ENCODE results near the gene RNF182.
"Not testable (repeated sequence)": the region's sequence is repeated elsewhere in the genome, so short reads cannot be mapped to it uniquely, and the experiment has no call there.

The RNF182 gene

DNA sequence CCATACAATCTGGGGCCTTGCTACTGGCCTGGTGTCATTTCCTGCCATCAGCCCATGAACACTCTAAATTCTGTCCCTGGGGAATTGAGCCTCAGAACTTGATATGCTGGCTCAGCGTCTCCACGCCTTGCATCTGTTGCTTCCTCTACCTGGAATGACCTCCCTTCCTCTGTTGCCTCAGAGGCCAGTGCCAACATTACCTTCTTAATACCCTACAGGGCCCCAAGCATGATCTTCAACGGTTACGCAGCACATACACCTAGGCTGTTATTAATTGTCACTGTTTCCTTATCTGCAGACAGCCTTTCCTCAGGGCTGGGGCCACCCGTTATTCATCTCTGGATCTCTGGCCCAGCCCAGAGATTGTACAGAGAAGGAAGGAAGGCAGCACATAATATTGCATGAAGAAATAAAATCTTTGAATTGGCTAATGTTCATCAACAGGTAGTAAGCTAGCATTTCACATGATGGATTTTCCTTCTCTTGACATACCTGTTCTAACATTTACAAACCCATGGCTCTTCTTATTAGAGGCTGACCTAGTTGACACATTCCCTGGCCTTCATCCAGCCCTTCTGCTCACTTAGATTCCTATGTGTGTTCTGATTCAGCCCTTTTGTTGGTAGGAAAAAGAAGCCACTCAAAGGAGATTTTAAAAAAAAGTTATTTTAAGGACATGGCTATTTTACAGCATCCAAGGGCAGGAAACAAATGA is 8.4 kb upstream of the RNF182 start:
- no peak for DNase-seq (ENCODE audit: low read depth in 1 of 2, low spot score in 1 of 2)

DNA sequence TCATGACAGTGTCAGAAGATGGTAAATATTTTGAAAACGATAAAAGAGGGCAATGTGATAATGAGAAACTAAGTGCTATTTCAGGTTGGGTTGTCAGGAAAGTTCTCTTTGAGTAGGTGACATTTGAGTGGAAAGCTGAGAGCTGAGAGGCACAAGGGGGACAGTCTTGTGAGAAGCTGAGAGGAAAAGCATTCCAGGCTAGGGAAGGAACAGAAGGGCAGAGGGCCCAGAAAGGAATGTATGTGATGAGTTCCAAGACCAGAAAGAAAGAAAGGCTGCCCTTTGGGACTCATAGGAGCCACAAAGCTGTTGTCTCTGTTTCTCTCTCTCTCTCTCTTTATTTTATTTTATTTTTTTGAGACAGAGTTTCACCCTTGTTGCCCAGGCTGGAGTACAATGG is 7.6 kb upstream of the RNF182 start:
- no peak for DNase-seq (ENCODE audit: low read depth in 1 of 2, low spot score in 1 of 2)

DNA sequence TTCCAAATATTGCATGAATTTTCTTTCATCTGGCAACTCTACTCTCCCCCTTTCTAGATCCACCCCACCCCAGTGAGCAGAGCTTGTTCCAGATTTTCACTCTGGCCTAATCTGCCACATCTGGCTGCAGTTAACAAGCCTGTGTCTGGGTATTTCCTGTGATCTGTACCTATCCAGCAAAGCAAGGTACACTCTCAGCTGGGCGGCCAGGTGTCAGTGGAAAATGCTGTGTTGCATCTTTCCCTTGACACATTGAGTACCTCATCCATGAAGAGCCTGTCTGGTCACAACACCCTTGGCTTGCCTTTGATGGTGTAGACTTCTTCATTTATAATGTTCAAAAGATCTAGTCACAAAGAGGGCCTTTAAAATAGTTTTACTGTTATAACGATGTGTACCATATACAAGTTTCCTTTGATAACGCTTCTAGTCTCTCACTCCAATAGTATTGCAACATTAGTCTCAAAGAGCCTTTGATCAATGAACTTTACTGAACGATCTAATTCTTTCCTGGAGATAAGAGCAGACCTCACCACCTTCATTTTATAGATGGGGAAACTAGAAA is 6.0 kb upstream of the RNF182 start:
- DNase-seq (ENCODE audit: low read depth in 1 of 2, low spot score in 1 of 2) = no peak

DNA sequence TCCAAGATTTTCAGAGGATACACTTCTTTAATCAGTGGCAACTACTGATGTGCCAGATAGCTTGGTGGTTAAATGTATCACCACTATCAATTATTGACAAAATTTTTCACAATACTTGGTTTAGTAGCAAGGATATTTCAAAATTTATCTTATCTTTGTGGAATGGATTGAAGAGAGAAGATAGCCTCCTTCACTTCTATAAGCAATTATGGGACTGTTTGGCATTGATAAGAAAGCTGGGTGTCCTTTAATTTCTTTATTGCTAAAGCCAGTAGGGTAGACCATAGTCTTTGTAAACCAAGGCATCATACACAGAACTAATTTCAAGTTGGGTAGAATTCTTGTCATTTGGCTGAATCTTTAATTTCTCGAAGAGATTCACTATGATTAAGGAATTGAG is 4.9 kb upstream of the RNF182 start:
- no peak for DNase-seq (ENCODE audit: low read depth in 1 of 2, low spot score in 1 of 2)

DNA sequence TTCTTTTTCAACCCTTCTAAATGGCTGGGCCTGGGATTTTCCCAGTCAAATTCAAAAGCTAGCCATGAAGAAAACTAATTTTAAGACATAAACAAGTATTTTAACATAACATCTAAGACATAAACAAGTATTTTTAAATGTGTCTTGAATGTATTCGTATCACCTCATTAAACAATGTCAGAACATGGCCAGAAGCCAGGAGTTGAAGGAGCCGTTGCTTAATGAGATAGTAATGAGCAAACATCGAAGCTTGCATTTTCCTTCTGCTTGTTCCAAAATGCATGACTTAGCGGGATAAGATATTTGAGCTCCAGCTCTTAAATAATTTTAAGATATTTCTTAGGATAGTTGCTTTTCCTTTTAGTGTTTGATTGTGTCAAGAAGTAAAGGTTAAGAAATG is 4.2 kb upstream of the RNF182 start:
- DNase-seq (ENCODE audit: low read depth in 1 of 2, low spot score in 1 of 2) = no peak

DNA sequence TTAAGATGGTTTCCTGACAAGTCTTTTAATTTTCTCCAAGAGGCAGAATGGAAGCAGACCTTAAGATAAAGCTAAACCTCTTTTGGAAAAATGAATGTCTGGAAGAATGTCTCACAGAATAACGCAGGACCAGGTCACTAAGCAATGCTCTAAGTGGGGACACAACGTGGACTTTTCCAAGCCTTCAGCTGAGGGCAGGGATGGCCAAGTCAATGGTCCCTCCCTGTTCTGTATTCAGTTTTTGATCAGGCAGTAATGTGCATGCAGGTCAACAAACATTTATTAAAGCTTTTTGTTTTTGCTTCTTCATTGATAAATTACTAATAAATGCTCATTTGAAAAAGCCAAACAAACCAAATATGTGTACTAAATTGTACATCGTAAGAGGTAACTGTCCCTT is 2.0 kb upstream of the RNF182 start:
- no peak for DNase-seq (ENCODE audit: low read depth in 1 of 2, low spot score in 1 of 2)

DNA sequence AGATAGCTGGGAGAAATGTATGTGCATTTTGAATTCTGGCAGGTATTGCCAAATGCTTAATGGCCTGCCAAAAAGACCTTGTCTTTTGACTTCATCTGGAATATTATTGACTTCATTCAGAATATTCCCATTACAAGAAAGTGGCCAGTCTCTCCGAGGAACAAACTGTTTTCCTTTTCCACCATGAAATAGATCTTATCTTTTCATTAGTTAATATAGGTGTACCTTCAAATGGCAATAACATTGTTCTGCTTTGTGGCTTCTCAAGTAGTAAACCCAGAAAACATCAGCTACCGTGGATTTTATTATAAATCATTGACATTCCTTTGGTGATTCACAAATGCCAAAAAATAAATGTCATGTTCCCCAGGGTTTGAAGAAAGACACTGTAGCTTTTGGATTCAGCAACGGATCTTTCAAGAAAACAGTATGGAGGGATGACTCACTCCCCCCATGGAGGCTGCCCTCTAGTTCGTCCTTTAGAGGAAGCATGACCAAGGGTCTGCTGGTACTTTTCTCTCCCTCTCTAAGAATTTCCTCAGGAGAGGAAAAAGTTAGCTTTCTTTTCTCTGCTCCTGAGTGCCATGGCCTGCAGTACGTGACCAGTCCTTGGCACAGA is 1.1 kb upstream of the RNF182 start:
- DNase-seq (ENCODE audit: low read depth in 1 of 2, low spot score in 1 of 2) = no peak

DNA sequence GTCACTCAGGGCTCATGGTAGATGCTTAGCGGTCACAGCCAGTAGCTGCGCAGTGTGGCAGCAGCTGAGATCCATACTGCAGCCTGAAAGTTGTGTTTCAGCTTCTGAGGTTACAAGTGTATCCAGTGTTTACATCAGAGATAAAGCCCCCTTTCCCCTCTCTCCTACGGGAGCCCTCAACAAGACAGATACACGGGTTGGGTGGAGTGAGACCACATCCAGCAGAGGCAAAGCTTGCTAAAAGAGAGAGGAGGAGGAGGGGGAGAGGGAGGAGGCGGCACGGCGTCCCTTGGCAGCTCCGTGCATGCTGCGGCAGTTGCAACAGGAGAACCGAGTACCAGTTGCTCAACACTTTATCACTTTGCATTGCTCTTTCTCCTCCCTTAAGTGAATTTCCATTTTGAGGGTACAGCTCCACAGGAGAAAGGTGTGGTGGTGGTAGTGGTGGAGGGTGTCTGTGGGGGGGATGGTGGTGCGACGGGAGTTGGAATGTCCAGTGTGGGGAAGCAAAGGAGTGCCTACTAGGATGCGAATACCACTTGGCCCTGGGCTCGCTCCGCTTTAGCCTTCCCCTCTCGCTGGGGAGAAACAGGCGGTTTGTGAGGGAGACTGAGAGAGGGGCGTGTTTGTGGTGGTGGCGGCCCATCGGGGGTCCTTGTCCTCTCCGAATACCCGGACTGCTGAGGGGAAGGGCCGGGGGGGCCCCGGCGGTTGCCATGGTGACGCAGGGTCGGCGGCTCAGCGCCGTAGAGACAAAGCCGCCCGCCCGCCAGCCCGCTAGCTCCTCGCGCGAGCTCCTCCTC is 405 bp upstream of the RNF182 start:
- no peak for DNase-seq (ENCODE audit: low read depth in 1 of 2, low spot score in 1 of 2)

DNA sequence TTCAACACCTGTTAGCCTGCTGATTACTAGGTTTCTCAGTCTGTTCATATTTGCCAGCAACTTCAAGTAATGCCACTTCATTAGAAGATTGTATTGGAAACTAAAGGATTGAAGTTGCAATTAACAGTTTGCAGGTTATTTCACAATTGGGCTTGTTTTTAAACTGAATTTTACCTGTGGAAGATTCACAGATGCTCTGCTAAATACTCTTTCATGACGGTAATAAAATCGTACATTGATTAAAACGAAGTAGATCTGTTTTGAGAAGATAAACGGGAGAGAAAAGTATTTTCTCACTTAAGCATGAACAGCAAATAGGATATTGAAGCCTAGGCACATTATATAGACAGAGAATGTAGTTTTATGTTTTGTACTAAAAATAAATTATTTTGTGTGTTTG is 1.6 kb downstream of the RNF182 start:
- DNase-seq (ENCODE audit: low read depth in 1 of 2, low spot score in 1 of 2) = no peak

DNA sequence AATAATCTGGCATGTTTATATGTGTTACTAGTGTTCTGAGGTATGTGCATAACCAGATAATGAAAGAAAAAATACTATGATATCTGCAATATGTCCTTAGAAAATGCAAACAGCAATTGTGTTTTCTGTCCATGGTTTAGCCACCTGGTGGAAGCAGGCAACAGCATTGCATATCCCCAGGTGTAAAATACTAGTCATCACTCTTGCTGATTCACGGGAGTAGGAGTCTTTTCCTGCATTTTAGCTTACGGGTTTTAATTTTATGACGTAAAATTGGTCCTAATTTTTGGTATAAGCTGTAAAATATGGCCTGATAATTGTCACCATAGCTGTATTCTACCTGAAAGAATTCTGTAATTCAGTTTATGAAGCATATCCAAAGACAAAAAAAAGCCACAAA is 2.5 kb downstream of the RNF182 start:
- no peak for DNase-seq (ENCODE audit: low read depth in 1 of 2, low spot score in 1 of 2)

DNA sequence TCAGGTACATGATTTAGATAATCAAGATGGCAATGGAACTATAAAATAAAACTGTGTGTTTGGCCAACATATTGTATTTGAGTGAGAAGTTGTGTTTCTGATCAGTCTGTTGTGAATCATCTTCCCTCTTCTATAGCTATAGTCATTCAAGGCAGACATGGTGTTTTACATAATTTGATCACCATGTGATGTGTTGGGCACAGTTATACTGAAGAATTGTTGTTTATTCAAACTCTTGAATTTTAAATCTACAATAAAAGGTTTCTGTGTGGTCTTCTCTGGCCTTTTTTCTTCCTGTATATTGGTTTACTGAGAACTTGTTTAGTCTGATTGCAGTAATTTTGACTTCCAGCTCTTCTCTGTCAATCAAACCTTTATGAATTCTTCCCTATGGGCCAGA is 4.4 kb downstream of the RNF182 start:
- no peak for DNase-seq (ENCODE audit: low read depth in 1 of 2, low spot score in 1 of 2)

DNA sequence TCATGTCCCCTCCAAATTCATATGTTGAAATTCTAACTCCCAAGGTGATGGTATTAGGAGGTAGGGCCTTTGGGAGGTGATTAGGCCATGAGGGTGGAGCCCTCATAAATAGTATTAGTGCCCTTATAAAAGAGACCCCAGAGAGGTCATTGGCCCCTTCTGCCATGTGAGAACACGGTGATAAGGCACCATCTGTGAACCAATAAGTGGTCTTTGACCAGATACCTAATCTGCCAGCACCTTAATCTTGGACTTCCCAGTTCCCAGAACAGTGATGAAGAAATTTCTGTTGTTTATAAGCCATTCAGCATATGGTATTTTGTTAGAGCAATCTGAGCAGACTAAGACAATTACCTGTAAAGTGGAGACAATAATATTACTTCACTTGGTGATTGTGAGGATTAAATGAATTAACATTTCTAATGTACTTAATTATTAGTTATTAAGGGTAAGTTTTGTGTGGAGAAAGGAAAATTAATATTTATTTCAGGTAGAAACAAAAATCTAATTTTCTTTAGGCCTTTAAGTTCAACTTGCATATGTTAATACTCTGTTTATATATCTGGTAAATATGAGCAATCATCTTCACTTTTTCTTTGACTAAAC is 7.1 kb downstream of the RNF182 start:
- DNase-seq (ENCODE audit: low read depth in 1 of 2, low spot score in 1 of 2) = no peak

DNA sequence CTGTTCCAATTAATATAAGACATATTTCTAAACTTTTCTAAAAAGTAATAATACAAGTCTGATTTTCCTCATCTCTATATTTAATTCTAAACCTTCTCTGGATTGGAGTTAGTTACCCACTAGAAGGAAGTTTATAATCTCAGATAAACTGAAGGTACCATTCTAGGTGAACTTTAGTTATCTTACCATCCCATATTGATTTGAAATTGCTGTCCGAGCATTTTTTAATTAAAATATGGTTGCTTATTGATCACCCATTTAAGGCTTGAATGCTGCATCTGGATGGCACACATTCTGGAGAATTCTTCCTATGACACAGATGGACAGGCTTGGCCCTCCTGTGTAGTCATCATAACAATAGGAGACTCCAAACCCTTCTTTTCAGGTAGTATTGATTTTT is 8.0 kb downstream of the RNF182 start:
- DNase-seq (ENCODE audit: low read depth in 1 of 2, low spot score in 1 of 2) = no peak

DNA sequence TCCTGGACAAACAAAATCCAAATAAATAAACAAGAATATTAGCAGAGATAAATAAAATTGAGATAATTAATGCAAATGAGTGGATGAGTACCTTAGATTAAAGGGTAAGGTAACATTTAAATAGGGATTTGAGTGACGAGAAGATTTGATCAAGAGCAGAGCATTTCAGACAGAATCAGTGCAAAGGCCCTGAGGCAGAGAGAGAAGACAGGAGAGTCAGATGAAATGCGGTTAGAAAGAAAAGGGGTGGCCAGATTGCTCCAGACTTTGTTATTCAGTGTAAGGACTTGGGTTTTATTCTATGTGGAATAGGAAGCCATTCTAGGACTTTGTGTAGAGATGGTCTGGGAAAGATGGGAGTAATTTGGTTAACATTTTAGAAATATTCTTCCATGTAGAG is 10.0 kb downstream of the RNF182 start:
- no peak for DNase-seq (ENCODE audit: low read depth in 1 of 2, low spot score in 1 of 2)

DNA sequence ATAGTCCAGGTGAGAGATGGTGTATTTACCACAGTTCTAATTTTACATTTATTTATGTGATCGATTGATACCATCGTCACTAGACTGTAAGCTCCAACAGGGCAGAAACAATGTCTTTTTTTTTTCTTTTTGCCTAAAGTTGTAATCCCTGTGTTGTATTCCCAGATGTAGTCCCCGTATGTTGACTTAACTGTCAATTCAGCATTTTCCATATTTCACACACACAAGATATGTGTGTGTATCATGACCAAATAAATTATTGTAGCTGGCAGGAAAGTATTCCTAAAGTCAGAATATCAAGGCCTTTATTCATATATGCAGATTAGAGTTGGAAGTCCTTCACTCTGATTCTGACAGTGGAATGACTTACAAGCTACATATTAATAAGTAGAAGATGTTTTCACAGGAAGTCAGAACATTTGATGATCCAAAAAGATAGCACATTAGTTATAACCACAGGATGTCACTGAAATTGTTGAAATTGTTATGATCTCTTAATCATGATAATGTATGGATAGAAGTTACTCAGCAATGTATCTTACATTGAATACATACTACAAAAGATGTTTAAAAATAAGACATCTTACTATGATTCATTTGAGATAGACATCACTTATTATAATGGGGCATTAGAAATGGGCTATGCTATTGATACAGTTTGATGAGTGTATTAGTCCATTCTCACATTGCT is 10.6 kb downstream of the RNF182 start:
- no peak for DNase-seq (ENCODE audit: low read depth in 1 of 2, low spot score in 1 of 2)

DNA sequence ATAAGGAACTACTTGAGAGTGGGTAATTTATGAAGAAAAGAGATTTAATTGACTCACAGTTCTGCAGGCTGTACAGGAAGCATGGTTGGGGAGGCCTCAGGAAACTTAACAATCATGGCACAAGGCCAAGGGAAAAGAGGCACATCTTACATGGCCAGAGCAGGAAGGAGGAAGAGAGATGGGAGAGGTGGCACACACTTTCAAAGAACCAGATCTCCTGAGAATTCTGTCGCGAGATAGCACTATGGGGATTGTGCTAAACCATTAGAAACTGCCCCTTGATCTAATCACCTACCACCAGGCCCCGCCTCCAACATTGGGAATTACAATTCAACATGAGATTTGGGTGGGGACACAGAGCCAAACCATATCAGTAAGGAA is 11.1 kb downstream of the RNF182 start:
- DNase-seq (ENCODE audit: low read depth in 1 of 2, low spot score in 1 of 2) = not testable (repeated sequence)

DNA sequence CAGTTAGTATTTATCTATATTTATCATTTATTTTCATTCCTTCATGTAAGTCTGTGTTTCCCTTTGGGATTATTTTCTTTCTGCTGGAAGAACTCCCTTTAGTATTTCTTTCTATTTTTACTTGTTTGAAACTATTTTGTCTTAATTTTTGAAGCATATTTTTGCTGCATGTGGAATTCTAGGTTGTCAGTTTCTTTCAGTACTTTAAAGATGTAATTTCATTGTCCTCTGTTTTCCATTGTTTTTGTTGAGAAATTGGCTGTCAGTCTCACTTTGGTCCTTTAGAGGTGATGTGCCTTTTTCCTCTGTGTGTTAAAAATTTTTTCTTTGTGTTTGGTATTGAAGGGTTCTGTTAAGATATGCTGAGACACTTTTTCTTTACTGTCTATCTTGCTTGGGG is 17.1 kb downstream of the RNF182 start:
- no peak for DNase-seq (ENCODE audit: low read depth in 1 of 2, low spot score in 1 of 2)

DNA sequence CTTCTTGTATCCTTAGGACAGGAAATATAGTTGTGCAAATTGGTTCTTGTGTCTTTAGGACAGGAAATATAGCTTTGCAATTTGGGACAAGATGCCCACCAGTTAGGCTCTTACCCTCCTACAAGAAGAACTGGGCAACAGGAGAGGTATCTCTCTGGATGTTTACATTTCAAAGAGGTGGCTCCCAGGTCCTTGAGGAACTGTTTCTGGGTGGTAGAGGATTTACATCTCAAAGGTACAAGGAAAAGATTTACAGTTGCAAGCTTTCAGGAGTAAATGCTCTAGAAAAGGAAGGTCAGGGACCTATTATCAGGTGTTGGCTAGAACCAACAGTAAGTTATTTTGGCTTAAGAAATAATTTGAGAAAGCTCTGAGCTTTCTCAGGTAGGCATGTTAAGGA is 19.2 kb downstream of the RNF182 start:
- DNase-seq (ENCODE audit: low read depth in 1 of 2, low spot score in 1 of 2) = no peak

DNA sequence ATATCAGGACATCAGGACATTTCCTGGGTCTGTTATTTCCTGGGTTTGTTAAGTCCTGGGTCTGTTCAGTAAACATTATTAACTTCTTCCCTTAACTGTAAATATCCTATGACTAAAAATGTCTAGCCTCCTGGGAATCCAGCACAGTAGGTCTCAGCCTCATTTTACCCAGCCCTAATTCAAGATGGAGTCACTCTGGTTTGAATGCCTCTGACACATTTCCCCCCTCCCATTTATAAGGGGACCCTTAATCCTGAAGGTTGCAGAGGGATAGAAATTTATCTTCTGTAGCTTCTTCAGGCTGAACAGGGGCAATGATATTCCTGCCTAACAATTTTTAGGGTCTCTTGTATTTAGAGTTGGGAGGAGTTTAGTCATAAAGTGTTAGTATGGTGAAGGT is 21.8 kb downstream of the RNF182 start:
- DNase-seq (ENCODE audit: low read depth in 1 of 2, low spot score in 1 of 2) = no peak

DNA sequence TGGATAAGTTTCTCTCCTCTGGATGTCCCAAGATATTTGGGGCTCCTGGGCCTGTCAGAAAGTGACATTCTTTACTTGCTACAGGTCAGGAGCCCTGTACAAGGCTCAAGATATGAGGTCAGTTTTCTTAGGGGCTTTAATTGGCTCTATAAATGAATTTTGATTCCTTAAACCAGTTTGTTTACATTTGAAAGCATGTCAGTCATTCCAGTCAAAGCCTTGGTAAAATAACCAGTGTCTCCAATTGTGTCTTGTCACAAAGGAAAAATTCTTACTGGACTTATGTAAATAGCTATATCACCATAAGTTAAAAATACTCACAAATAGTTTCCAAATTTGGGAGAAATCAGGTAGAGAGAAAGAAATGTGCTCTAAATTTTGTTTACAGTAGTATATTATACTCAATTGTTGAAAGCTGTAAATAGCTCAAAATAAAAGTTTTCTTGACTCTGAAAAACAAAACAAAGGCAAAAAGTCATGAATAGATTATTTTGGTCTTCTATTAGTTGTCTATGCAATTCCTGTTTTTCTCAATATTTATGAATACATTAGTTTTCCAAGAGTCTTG is 22.9 kb downstream of the RNF182 start:
- no peak for DNase-seq (ENCODE audit: low read depth in 1 of 2, low spot score in 1 of 2)

DNA sequence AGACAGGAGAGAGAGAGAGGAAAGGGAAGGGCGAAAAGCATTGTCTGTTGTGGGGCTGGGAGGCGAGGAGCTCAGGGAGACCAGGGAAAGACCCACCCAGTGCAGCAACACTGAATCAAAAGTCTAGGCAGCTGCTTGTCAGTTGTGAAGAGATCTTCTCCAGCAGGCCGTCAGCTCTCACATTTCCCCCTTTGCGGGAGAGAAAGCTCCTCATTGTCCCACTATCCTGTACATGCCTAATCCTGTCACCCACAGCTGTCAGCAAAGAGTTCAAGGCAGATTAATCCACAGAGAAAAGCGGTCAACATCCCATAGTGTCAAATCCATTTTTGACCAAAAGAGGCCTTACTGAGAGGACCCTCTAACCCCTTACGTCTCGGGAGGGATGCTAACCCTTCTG is 27.3 kb downstream of the RNF182 start:
- DNase-seq (ENCODE audit: low read depth in 1 of 2, low spot score in 1 of 2) = no peak

Data from activated CD4-positive, alpha-beta T cell treated with anti-CD3 and anti-CD28 coated beads, Interleukin-2, amount 50 U/mL, for 24 hours (primary cell).